H1 (cell line): ENCODE results near the gene TGM4. TPM values are rescaled to one million over a fixed set of nuclear protein-coding genes. Genes with fewer than 3 reads are reported as not detected.

Experiments used
- CTCF ChIA-PET: fragments of 300-600 bp; sonication (Branson Sonifier 250); formaldehyde crosslinking; loops from one replicate; lab custom pipeline; 2021; ENCODE audit not compliant: partially characterized antibody; lab: Charles Lee
- POLR2A ChIA-PET: fragments of 300-600 bp; sonication (Branson Sonifier 250); formaldehyde crosslinking; loops from one replicate; lab custom pipeline; 2021; ENCODE audit warnings: inconsistent platforms; ENCODE audit not compliant: partially characterized antibody; lab: Charles Lee
- DNase-seq, 2 experiments: peaks; one replicate each; pipeline versions ENCODE4 v3.0.0 to v3.0.0-alpha.2; 2010 to 2022; ENCODE audit warnings: low spot score in 2 of 2, low read depth in 1 of 2, mixed read lengths in 1 of 2
- FAIRE-seq: peaks from 2 replicates; lab custom pipeline; 2011; peaks lifted over from hg19 to GRCh38; lab: Jason Lieb, UNC
- H2AFZ ChIP-seq: 2 replicates; pipeline ENCODE4 v1.8.1; 2012; ENCODE audit warnings: low read length, inconsistent platforms
- H2AK5ac ChIP-seq: 2 replicates; pipeline ENCODE4 v1.6.1; 2013; ENCODE audit warnings: low read depth, low read length
- H2BK120ac ChIP-seq: replicated peaks from 2 replicates; pipeline ENCODE3; 2013; ENCODE audit warnings: low read depth, low read length, inconsistent platforms
- H2BK12ac ChIP-seq: 2 replicates; pipeline ENCODE4 v1.6.1; 2013; ENCODE audit warnings: low read depth, low read length
- H2BK15ac ChIP-seq: 2 replicates; pipeline ENCODE4 v1.6.1; 2013; ENCODE audit warnings: low read length
- H2BK20ac ChIP-seq: 2 replicates; pipeline ENCODE4 v1.6.1; 2013; ENCODE audit warnings: low read length
- H2BK5ac ChIP-seq: 2 replicates; pipeline ENCODE4 v1.6.1; 2013; ENCODE audit warnings: low read depth, low read length
- H3K14ac ChIP-seq: 2 replicates; pipeline ENCODE4 v1.6.1; 2013; ENCODE audit warnings: inconsistent platforms; ENCODE audit not compliant: insufficient read length
- H3K18ac ChIP-seq: 2 replicates; pipeline ENCODE4 v1.6.1; 2013; ENCODE audit warnings: low read length; ENCODE audit errors: extremely low read depth
- H3K23ac ChIP-seq: 2 replicates; pipeline ENCODE4 v1.6.1; 2013; ENCODE audit warnings: inconsistent platforms; ENCODE audit not compliant: insufficient read length
- H3K23me2 ChIP-seq: 2 replicates; pipeline ENCODE4 v1.6.1; 2013; ENCODE audit warnings: low read depth, low read length
- H3K27ac ChIP-seq: 2 replicates; pipeline ENCODE4 v1.6.1; 2011; ENCODE audit warnings: low read depth, low read length, inconsistent platforms
- H3K27me3 ChIP-seq, 4 experiments: replicated peaks in 1 of 4; 1 replicate in 1 of 4; 2 replicates in 3 of 4; pipeline versions ENCODE4 v1.6.1 to v1.8.1; 2011 to 2013; ENCODE audit warnings: low read length in 3 of 4, mild to moderate bottlenecking in 3 of 4, inconsistent platforms in 2 of 4, mixed read lengths in 2 of 4, moderate library complexity in 1 of 4; ENCODE audit not compliant: control insufficient read depth in 3 of 4, insufficient read depth in 3 of 4; ENCODE audit errors: extremely low read depth in 1 of 4
- H3K36me3 ChIP-seq, 4 experiments: 2 replicates each; pipeline versions ENCODE4 v1.6.1 to v1.8.1; 2011 to 2013; ENCODE audit warnings: mild to moderate bottlenecking in 4 of 4, low read length in 3 of 4, moderate library complexity in 2 of 4, control low read depth in 1 of 4, inconsistent platforms in 1 of 4; ENCODE audit not compliant: insufficient read depth in 4 of 4, control insufficient read depth in 2 of 4
- H3K4ac ChIP-seq: replicated peaks from 2 replicates; pipeline ENCODE3; 2013; ENCODE audit warnings: low read length, low read depth, mixed read lengths, inconsistent platforms; ENCODE audit not compliant: insufficient read length
- H3K4me1 ChIP-seq, 4 experiments: replicated peaks in 1 of 4; 1 replicate in 1 of 4; 2 replicates in 3 of 4; pipeline versions ENCODE4 v1.6.1 to v1.8.1; 2011 to 2013; ENCODE audit warnings: low read length in 3 of 4, inconsistent platforms in 2 of 4, mixed read lengths in 1 of 4; ENCODE audit not compliant: insufficient read depth in 4 of 4, control insufficient read depth in 3 of 4
- H3K4me2 ChIP-seq, 2 experiments: 2 replicates each; pipeline versions ENCODE4 v1.6.1 to v1.8.1; 2011 to 2013; ENCODE audit warnings: low read depth in 2 of 2, low read length in 2 of 2, control low read depth in 1 of 2, inconsistent platforms in 1 of 2, mild to moderate bottlenecking in 1 of 2; ENCODE audit not compliant: insufficient read depth in 1 of 2
- H3K4me3 ChIP-seq, 4 experiments: fragments of 200-600, 300-600 bp in 1 of 4; sonication (generic), shearing (Covaris generic), sonication (Bioruptor Twin) in 1 of 4; 2 replicates each; pipeline versions ENCODE4 v1.5.1 to v1.8.1; 2011 to 2016; ENCODE audit warnings: low read length in 4 of 4, low read depth in 3 of 4, control low read depth in 2 of 4, inconsistent platforms in 2 of 4, mild to moderate bottlenecking in 2 of 4, mixed read lengths in 1 of 4, moderate library complexity in 1 of 4; ENCODE audit not compliant: insufficient read depth in 2 of 4; ENCODE audit errors: extremely low read depth in 1 of 4
- H3K56ac ChIP-seq: replicated peaks from 2 replicates; pipeline ENCODE3; 2013; ENCODE audit warnings: low read depth, mild to moderate bottlenecking, mixed read lengths, low read length, inconsistent platforms; ENCODE audit not compliant: insufficient read length
- H3K79me1 ChIP-seq: 2 replicates; pipeline ENCODE4 v1.6.1; 2013; ENCODE audit warnings: low read depth, low read length, control low read depth
- H3K79me2 ChIP-seq, 2 experiments: 2 replicates each; pipeline versions ENCODE4 v1.6.1 to v1.8.1; 2012 to 2013; ENCODE audit warnings: low read length in 2 of 2, mild to moderate bottlenecking in 2 of 2, inconsistent platforms in 1 of 2; ENCODE audit not compliant: insufficient read depth in 2 of 2, control insufficient read depth in 1 of 2
- H3K9ac ChIP-seq, 4 experiments: replicated peaks in 1 of 4; 1 replicate in 1 of 4; 2 replicates in 3 of 4; pipeline versions ENCODE4 v1.6.1 to v1.8.1; 2011 to 2013; ENCODE audit warnings: low read depth in 3 of 4, low read length in 3 of 4, control low read depth in 2 of 4, mild to moderate bottlenecking in 2 of 4, moderate library complexity in 2 of 4, inconsistent platforms in 1 of 4; ENCODE audit errors: extremely low read depth in 1 of 4
- H3K9me3 ChIP-seq, 2 experiments: 2 replicates each; pipeline versions ENCODE4 v1.6.1 to v1.8.1; 2012 to 2013; ENCODE audit warnings: mild to moderate bottlenecking in 2 of 2, moderate library complexity in 2 of 2, control low read depth in 1 of 2, inconsistent platforms in 1 of 2, low read depth in 1 of 2, low read length in 1 of 2, mixed read lengths in 1 of 2; ENCODE audit not compliant: insufficient read depth in 2 of 2
- H4K20me1 ChIP-seq, 2 experiments: replicated peaks in 1 of 2; 2 replicates each; pipeline versions ENCODE3 to v1.8.1; 2011 to 2013; ENCODE audit warnings: inconsistent platforms in 2 of 2, low read length in 2 of 2, mild to moderate bottlenecking in 1 of 2; ENCODE audit not compliant: insufficient read depth in 2 of 2, control insufficient read depth in 1 of 2
- H4K5ac ChIP-seq: 2 replicates; pipeline ENCODE4 v1.6.1; 2013; ENCODE audit warnings: low read length, low read depth, mixed read lengths, inconsistent platforms; ENCODE audit not compliant: insufficient read length
- H4K8ac ChIP-seq: 2 replicates; pipeline ENCODE4 v1.8.0; 2013; ENCODE audit warnings: mild to moderate bottlenecking, moderate library complexity, low read length, inconsistent platforms; ENCODE audit not compliant: insufficient read depth; ENCODE audit errors: extremely low read depth
- H4K91ac ChIP-seq: replicated peaks from 2 replicates; pipeline ENCODE3; 2013; ENCODE audit warnings: low read length, mixed read lengths, inconsistent platforms; ENCODE audit not compliant: insufficient read length
- GTF2F1 ChIP-seq: IDR thresholded peaks from 2 replicates; pipeline ENCODE4 v1.6.1; 2012; ENCODE audit warnings: low read depth, low read length, improper control_type of control experiment, borderline replicate concordance
- HDAC6 ChIP-seq: IDR thresholded peaks from one replicate; pipeline ENCODE4 v1.7.1; 2012; ENCODE audit warnings: low read depth, mild to moderate bottlenecking, inconsistent platforms, low read length, moderate library complexity
- SAP30 ChIP-seq: fragments of 300-600 bp; sonication (generic); IDR thresholded peaks from 2 replicates; pipeline ENCODE4 v1.7.1; 2012; ENCODE audit warnings: low read length, moderate library complexity, mild to moderate bottlenecking, inconsistent platforms; ENCODE audit not compliant: insufficient read depth, insufficient replicate concordance
- WGBS, 2 experiments: shearing (Covaris generic) in 1 of 2; methylation state at CpG; one replicate each; pipeline versions ENCODE4 v1.1.6 to v1.1.7; 2013 to 2015; ENCODE audit warnings: low lambda C conversion rate in 2 of 2, mixed read lengths in 2 of 2, inconsistent platforms in 1 of 2, low coverage in 1 of 2, missing lambda C conversion rate in 1 of 2; ENCODE audit not compliant: insufficient replicate concordance in 2 of 2, insufficient coverage in 1 of 2, insufficient read length in 1 of 2; ENCODE audit errors: extremely low coverage in 1 of 2, missing lambda C conversion rate in 1 of 2; 5-methylcytosine and 5-hydroxymethylcytosine counted together
- polyA plus RNA-seq, 7 experiments: library from polyadenylated mRNA; depleted of rRNA in 3 of 7; stranded (reverse) in 5 of 7; unstranded in 2 of 7; fragments of >200 nt in 5 of 7; fragments of 200-250 nt in 2 of 7; gene quantifications; 1 replicate in 5 of 7; 2 replicates in 1 of 7; 4 replicates in 1 of 7; pipeline versions ENCODE4 v1.2.1 to v1.2.3, GENCODE V29; 2011 to 2013; ENCODE audit warnings: missing spikeins in 2 of 7, mixed read lengths in 2 of 7
- total RNA-seq: library from RNA; stranded (reverse); fragmentation: NEBNext Ultra II Directional; extraction: Animal tissue kit (Norgen Biotek cat#: 25700); gene quantifications from 2 replicates; pipeline ENCODE4 v1.2.1, GENCODE V29; 2021

Gene TGM4
- total and polyA plus RNA-seq, 2 of the 8 experiments (the other 6 are each of a cell fraction or from before 2014, with no cell fraction given), result 0.02 TPM; not detected in 1

GRCh38 chr3:44902628-44903027 lies 28.2 kb downstream of the TGM4 start:
- CTCF ChIA-PET, result interaction anchor here (1.0 to 2.9 kb wide), 2 partner anchors 12 to 24 kb away, joined by 3 to 20 read pairs; no protein-coding TSS in a partner anchor

More at GRCh38 chr3:44902628-44903027, 28.2 kb downstream of the TGM4 start:
- Histone ChIP-seq H3K4ac (no peak overlapping the region), H2BK5ac (no peak overlapping the region), H3K79me1 (no peaks in the 10 kb centered on the region; the same call in 1 of the 2 replicates), H2BK20ac (no peak overlapping the region), H4K5ac (no peak overlapping the region), H2AFZ (no peak overlapping the region), H3K23me2 (no peaks in the 10 kb centered on the region), H3K18ac (no peak overlapping the region), H3K36me3 (no peaks in the 10 kb centered on the region), H2BK15ac (no peak overlapping the region), H3K23ac (no peak overlapping the region), H3K56ac (no peak overlapping the region), H3K79me2 (no peaks in the 10 kb centered on the region), H3K14ac (no peak overlapping the region), H3K9ac (no peak overlapping the region), H3K4me2 (no peak overlapping the region), H4K20me1 (no peaks in the 10 kb centered on the region), H2AK5ac (no peak overlapping the region), H4K91ac (no peak overlapping the region), H3K9me3 (peaks cover 17% of the 10 kb centered on the region in 2 experiments; a peak in 3 of 4 replicates), H4K8ac (no peak overlapping the region), H2BK120ac (no peak overlapping the region), H3K27me3 (no peaks in the 10 kb centered on the region), H3K4me3 (no peak overlapping the region), H2BK12ac (no peak overlapping the region), H3K4me1 (peaks cover 0 to 9% (median 6%) of the 10 kb centered on the region in 4 experiments; a peak in 4 of 7 replicates), H3K27ac (no peak overlapping the region)
- 81% methylated on average over 4 of the region's 4 CpGs; no CpG with 5 or more reads in 1 of the 2 experiments for WGBS, 2 experiments
- POLR2A ChIA-PET, result interaction anchor here (1.0 kb wide), 1 partner anchor 12 kb away, joined by 3 read pairs; no protein-coding TSS in a partner anchor
- FAIRE-seq (no peak), DNase-seq (no peak)
- no peak for TF ChIP-seq HDAC6
- TF ChIP-seq GTF2F1, result no peak
- no peak for TF ChIP-seq SAP30
